ENCODE data around the gene TXNRD3. TPM values are rescaled to one million over a fixed set of nuclear protein-coding genes. Genes with fewer than 3 reads are reported as not detected.

TXNRD3 gene
- total and polyA plus RNA-seq, 8 donors: 4.4 to 8.3 (median 5.8) TPM

- no peak for DNase-seq
- FAIRE-seq: no peak
- ATAC-seq: no peak
- no peaks in the 10 kb centered on the region for H3K4me1 ChIP-seq
- no peak for TF ChIP-seq CTCF (IDR thresholded peaks at IDR 0.05)
- 69 to 78% methylated on average over 7 of the region's 7 CpGs for WGBS, 2 donors
- H3K27me3 ChIP-seq: no peaks in the 10 kb centered on the region
- H3K36me3 ChIP-seq: no peaks in the 10 kb centered on the region
- no peak overlapping the region for H3K27ac ChIP-seq
- no peak overlapping the region for H3K4me3 ChIP-seq
- H3K9me3 ChIP-seq: no peaks in the 10 kb centered on the region
- intact Hi-C loops (cut with DNase I): loop anchor here in 1 of 3 donors (5.0 kb wide), 1 partner anchor 763 kb away; no protein-coding TSS in a partner anchor
Measured at GRCh38 chr3:126684218-126684751, 29.4 kb upstream of the TXNRD3 start.

- DNase-seq (no peak), FAIRE-seq (no peak), ATAC-seq (no peak)
- no peaks in the 10 kb centered on the region for H3K36me3 ChIP-seq
- 30 to 37% methylated on average over 5 of the region's 5 CpGs for WGBS, 2 donors
- no peak overlapping the region for H3K4me3 ChIP-seq
- H3K9me3 ChIP-seq: no peaks in the 10 kb centered on the region
- TF ChIP-seq CTCF (IDR thresholded peaks at IDR 0.05): no peak
- no peaks in the 10 kb centered on the region for H3K4me1 ChIP-seq
- intact Hi-C loops (cut with DNase I): loop anchor here in 1 of 3 donors (5.0 kb wide), 1 partner anchor 764 kb away; no protein-coding TSS in a partner anchor
- no peak overlapping the region for H3K27ac ChIP-seq
- H3K27me3 ChIP-seq: no peaks in the 10 kb centered on the region
Measured at GRCh38 chr3:126683069-126683468, 28.1 kb upstream of the TXNRD3 start.

- no peak for ATAC-seq
- 70 to 74% methylated on average over 2 of the region's 2 CpGs for WGBS, 2 donors
- Histone ChIP-seq H3K27me3 (no peaks in the 10 kb centered on the region), H3K4me3 (no peak overlapping the region), H3K9me3 (no peaks in the 10 kb centered on the region), H3K27ac (no peak overlapping the region), H3K4me1 (no peaks in the 10 kb centered on the region), H3K36me3 (no peaks in the 10 kb centered on the region)
- intact Hi-C loops (cut with DNase I): loop anchor here in 1 of 3 donors (5.0 kb wide), 1 partner anchor 765 kb away; no protein-coding TSS in a partner anchor
- FAIRE-seq: no peak
- TF ChIP-seq CTCF (IDR thresholded peaks at IDR 0.05): no peak
- no peak for DNase-seq
Measured at GRCh38 chr3:126682009-126682408, 27.1 kb upstream of the TXNRD3 start.

GRCh38 chr3:126680667-126681055 is 25.7 kb upstream of the TXNRD3 start:
- no peaks in the 10 kb centered on the region for H3K36me3 ChIP-seq
- H3K27ac ChIP-seq: no peak overlapping the region
- intact Hi-C loops (cut with DNase I): loop anchor here in 1 of 3 donors (5.0 kb wide), 1 partner anchor 767 kb away; no protein-coding TSS in a partner anchor
- FAIRE-seq (no peak), ATAC-seq (no peak), DNase-seq (no peak)
- H3K4me3 ChIP-seq: no peak overlapping the region
- WGBS, 2 donors: 84 to 85% methylated on average over 4 of the region's 4 CpGs
- H3K9me3 ChIP-seq: no peaks in the 10 kb centered on the region
- H3K27me3 ChIP-seq: no peaks in the 10 kb centered on the region
- no peak for TF ChIP-seq CTCF (IDR thresholded peaks at IDR 0.05)
- H3K4me1 ChIP-seq: no peaks in the 10 kb centered on the region
